Stimulated activated CD4-positive, alpha-beta T cell treated with anti-CD3 and anti-CD28 coated beads, TNF-alpha, amount 100 ng/mL, for 1 hour (primary cell): ENCODE data around the gene FNDC3A.
A peak's percentile ranks its signal among the peaks of the same experiment; 100 is the strongest.
"Not testable (repeated sequence)": the region's sequence is repeated elsewhere in the genome, so short reads cannot be mapped to it uniquely, and the experiment has no call there.

Experiments used
- DNase-seq, 3 donors: peaks; one replicate each; pipeline ENCODE4 v3.0.0-alpha.2; 2020; ENCODE audit warnings: low read depth in 3 of 3, low spot score in 1 of 3

FNDC3A gene

DNA sequence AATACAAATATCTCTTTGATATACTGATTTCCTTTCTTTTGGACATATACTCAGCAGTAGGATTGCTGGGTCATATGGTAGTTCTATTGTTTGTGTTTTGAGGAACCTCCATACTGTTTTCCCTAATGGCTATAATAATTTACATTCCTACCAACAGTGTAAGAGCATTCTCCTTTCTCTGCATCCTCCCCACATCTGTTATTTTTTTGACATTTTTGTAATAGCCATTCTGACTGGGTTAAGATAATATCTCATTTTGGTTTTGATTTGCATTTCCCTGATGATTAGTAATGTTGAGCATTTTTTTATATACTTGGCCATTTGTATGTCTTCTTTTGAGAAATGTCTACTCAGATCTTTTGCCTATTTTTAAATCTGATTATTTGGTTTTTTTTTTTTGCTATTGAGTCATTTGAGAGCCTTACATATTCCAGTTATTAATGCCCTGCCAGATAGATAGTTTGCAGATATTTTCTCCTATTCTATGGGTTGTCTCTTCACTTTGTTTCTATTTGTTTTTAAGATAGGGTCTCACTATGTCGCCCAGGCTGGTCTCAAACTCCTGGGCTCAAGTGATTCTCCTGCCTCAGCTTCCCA is 95.7 kb downstream of the FNDC3A start:
- DNase-seq = no peak

DNA sequence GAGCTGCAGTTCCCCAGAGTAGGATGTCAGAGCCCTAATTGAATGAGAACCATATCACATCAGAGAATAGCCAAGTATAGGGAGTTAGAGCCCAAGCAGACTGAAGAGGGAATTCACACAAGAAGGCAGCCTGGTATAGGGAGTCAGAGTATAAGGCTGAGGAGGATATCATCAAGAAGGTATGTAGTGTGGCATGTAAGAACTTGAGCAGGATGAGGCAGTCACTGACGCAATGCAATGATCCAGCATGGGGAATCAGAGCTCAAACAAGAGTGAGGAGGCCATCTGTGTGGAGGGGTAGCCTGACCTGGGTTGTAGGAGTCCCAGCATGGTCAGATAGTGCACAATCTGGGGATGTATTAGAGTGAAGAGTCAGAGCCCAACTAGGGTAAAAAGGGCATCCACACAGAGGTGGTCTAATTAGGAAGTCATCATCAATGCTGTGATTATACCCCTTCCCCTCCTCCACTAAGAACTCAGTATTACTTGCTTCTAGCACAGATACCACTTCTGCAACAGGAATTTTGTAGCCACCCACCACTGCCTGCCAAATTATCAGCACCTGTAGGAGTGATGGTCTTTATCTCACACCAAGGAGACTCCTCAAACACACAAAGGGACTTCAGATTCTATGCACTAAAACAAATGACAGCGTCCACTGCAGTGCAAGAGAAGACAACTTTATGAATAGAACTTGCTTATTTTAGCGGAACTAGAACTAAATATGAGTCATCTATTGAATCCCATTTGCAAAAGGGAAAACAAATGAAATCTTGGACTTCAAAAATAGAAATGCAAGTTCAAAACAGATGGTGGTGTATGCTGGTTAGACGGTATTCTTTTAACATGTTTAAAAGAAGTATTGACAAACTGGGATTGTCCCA is 107.2 kb downstream of the FNDC3A start:
- no peak for DNase-seq

DNA sequence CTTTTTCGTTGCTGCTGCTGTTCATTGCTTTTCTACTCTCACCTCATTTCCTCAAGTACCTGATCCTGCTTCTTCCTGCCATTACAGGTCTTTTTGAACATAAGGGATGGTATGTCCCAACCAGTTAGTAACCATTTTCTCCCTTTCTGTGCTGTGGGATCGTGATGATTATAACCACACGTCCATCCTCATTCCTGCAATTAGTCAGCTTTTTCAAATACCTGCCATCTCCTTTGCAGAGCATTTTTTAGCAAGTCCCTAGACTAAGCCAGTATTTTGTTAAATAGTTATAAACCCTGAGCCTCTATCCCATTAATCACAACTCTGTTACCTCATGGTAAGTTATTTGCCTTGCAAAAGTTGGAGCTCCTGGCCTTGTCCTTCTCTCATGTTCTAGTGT is 109.2 kb downstream of the FNDC3A start:
- DNase-seq = no peak

DNA sequence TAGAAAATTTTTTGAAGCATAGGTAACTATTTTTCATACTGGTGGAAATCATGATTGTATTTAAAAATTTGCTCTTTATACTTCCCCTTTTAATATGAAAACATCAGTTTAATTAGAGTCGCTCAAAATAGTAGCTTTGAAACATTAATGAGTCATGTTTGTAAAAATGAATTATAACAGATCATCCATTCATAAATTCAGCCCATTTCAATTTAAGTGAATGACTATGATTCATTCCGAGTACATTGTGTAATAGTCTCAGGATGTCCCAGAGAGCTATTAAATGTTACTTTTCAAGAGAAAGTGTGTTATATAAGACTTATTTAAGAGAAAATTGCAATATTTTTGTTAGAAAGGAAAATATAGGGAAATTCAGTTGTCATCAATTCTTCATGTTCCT is 111.0 kb downstream of the FNDC3A start:
- DNase-seq = no peak

DNA sequence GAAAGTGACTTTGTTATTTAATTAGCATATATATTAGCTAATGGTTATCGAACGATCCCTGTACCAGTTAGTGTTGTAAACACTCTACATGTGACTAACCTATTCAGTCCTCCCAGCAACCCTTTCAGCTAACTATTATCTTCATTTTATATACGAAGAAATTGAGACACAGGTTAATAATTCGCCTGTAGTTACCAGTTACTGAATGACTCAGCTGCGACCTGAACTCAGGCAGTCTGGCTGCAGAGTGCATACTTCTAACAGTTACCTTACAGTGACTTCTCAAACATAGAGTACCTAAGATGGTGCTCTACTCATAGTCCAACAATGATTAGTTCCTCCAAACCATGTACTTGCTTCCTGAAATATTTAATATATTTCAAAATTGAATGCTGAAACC is 117.7 kb downstream of the FNDC3A start:
- DNase-seq = no peak

DNA sequence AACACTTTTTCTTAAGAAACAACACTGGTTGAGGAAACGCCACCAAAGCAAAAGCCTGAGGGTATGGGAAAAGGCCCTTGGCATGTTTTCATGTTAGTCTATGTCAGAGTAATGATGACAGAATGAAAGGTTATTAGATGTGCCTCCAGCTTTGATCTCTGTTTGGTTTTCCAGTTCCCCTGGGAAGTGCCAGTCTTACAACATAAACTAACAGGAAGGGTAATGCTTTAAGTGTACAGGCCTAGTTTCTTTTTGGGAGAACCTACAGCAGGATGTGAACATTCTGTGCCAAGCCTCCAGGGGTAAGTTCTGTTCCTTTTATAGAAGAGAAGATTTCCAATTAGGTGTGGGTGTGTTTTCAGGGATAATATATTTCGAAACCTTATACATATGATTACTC is 121.7 kb downstream of the FNDC3A start:
- DNase-seq = no peak

DNA sequence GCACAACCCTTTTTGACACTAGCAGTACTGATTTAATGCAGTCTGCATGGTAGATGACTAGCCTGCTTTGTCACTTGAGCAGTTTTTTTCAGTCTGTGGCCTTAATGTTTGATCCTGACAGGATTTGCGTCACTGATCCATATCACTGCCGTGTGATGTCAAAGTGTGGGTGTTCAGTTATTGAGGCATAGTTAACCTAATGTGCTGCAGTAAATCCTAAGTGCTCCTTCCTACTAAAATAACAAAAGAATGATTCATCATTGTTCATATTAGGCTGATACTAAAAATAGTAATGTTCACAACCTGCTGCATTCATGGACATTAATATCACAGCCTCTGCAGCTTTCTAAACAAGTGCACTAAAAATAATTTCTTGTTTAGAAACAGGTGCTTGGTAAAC is 122.5 kb downstream of the FNDC3A start:
- DNase-seq = no peak

DNA sequence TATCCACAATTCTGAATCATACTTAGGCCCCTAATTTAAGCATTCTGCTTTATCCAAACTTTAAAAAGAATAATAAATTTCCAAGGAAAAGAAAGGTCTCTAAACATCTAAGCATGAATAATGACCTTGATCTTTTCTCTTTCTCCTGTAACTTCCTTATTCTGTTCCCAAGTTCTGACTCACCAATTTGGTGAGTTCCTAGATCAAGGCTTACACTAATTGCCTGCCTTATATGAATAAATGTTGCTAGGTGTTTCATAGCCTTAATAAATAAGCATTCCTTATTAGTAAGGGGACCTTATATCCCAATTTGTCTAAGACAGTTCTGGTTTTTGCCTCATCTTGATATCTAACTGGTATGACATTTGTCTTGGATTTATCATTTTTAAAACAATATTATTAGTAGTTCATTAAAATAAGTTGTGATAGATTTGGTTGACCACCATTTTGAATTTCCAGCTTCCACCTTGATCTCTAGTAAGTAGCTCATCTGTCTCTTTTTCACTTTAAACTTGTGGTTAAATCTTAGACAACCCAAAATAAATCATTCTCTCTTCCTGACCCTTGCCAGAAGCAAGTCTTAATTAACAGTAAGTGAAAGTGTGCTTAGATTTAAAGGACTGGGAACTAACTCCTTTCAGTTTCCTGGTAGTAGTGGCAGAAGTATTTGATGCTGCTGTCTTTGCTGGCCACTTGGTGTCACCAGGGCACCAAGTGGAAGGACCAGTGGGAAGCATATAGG is 123.2 kb downstream of the FNDC3A start:
- no peak for DNase-seq

DNA sequence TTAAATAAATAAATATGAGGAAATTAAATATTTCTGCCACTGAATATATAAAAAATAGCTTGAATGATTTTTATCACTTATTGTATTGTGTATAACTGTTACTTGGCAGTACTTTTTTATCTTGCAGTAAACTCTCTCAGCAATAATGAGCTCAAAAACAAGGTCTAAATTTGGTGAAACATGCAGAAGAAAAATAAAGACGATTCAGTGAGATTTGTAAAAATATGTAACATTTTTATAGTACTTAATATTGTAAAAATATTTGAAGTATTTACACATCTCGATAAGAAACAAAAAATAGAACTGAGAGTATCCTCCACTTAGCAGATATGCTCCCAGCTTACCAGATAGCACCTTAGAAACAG is 123.8 kb downstream of the FNDC3A start:
- DNase-seq = no peak

DNA sequence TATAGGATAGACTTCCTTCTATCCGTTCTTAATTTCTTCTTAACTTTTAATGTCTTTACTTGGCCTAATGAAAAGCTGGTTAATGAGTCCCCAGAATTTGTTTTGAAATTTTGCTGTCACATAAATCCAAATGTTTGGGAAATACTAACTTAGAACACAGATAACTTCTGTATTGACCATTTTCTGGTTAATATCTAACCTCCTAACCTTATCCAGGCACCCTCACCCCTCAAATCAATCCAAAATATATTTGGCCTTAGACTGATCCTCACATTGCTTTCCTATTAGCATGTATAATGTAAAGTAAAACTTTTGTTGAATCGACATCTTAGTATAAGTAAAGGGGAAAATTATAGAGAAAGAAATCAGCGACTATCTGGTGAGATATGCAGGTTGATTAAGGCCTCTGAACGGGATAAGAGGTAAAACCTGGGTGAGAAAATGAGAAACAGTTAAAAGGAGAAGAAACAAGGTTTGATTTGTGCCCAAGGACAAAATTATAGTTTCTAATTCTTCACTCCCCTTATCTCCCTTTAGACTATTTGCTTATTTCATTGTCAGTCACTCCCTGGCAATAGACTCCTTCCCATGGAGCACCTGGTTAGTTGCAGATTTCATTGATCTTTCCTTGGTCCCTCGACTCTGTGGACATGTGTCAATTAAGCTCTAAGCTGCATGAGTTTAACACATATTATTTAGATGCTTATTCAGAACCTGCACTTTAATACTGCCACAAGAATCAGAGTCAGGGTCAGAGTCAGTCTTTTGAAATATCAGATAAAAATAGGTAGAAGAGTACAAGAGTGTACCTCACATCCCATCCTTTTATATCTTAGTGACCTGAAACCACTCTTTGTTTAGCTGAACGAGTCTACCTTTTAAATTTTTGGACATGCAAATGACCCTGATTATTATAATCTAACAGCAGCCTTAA is 125.2 kb downstream of the FNDC3A start:
- no peak for DNase-seq

DNA sequence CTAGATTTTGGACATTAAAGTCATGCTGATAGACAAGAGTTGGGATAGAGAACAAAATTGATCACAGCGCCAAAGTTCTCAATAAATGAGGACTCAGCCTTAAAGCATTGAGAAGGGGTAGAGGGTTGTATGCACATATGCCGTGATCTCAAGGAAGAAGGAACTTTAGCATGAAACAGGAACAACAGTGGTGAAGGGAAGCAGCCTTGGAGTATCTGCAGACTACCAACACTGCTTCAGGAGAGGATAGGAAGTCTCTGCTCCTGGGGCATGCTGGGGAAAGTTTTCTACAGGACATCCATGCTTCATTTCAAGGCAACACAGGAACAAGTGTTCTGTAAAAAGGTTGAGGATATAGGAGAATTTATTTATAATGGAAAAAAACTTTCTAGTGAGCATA is 132.5 kb downstream of the FNDC3A start:
- DNase-seq = no peak

DNA sequence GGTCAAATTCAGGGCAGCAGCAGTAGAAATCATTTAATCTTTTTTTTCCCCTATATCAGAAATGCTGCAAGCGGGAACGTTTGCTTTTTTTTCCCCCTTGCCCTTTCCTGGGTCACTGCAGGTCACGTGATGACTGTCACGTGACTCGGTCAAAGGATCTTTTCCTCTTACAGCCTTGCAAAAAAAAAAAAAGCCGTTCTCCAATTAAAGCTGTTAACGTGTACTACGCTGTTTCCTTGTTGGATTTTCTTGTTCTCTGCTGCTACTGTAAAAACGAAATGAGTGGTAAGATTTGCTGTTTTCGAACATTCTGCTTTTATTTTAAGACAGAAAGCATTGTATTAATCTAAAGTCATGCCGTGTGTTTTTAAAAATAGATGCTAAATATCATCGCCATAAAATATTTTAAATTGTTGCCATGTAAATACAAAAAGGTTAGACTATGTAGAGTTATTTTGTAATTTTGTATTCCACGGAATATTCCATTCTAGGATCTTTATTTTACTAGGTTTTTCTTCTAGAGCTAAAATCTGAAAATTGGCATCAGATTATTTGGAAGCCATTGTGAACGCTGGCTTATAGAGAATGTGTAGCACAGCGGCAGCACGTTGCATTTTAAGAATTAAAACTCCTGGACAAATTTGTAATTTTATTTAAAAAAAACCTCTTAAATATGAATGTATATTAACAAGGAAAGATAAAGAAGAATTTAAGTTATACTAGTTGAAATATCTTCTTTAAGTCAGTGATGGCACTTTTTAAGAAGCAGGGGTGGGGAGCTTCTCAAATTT is 134.6 kb downstream of the FNDC3A start:
- peak; percentile 33 to 38 (median 35) for DNase-seq

DNA sequence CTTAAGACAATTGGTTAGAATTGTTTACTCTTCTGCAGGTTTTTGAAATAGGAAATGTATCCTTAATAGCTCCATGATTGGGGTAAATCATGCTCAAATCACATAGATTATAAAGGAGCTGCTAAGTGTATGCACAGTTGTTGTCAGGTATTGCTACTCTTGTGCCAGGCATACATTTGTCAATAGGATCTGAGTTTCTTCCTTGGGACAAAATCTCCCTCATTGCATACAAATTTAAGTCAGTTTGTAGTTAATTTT is 135.1 kb downstream of the FNDC3A start:
- no peak for DNase-seq

DNA sequence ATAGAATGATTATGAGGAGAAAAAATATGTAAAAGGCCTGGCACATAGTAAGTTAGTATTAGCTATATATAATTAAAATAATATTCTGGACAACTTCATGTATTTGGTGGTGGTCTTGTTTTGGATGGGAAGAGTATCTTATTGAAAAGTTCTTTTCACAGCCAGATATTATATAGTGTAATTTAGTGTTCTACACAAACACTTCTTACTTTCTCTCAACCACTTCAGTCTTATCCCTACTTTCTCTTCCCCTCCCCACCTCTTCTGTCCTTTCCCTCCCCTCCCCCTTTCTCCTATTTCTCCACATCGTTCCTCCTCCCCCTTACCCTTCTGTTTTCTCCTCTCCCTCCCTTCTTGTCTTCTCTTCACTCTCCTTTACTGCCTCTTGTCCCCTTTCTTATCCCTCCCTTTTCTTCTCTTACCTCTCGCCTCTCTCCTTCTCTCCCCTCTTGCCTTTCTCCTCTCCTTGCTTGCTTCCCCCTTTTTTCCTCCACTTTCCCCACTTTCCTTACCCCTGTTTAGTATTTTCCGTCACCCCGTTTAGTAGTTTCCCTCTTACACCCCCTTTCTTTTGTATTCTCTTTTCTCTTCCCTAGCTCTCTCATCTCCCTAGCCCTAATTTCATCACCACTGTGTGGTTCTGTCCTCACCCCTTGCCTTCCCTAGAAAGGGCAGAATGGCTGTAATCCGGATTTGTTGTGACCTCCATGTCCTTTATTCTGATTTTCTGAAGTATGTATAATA is 137.2 kb downstream of the FNDC3A start:
- DNase-seq = no peak

DNA sequence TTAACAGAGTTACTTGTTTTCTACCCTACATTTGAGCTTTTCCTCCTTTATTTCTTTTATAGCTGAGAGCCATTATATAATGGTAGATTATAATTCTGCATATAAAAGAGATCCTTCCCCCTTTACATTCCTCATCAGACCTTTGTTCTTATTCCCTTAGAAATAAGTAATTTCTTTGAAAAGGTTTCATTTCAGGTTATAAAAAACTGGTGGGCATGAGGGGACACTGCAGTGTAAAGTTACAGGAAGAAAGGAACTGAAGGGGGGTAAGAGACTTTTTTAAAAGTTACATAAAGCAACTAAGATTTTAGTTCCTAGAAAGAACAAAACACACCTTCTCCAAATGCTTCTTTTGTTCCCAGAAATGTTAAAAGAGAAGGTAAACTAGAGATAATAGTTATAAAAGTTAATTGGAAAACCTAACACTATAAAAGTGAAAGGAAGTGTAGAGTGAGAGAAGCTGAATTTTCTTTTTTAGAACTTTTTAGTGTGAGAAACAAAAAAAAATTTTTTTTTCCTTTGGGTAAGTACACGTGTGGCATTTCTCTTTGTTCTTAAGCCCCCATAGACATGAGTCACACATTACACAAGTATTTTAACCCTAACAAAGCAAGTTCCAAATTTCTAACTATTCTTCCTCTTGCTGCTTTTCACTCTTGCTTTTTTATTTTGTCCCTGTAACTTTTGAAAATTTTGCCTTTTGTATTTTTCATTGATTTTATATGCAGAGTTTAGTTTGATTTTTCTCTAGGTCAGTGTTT is 138.0 kb downstream of the FNDC3A start:
- DNase-seq = no peak

DNA sequence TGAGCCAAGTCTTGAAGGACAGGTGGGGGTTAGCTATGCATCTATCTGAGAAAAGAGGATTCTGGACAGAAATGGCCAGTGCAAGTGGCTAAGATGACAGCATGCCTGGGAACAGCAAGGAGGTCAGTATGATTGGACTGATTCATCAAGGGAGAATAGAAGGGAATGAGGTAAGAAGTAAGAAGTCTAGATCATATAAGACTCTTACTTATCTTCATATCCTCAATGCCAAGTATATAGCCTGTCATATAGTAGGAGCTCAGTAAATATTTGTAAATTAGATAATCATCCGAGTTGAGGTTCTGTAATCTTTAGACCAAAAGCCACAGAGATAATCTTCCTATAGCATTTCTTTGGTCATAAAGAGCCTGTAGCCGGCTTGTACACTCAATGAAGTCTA is 141.2 kb downstream of the FNDC3A start:
- no peak for DNase-seq

DNA sequence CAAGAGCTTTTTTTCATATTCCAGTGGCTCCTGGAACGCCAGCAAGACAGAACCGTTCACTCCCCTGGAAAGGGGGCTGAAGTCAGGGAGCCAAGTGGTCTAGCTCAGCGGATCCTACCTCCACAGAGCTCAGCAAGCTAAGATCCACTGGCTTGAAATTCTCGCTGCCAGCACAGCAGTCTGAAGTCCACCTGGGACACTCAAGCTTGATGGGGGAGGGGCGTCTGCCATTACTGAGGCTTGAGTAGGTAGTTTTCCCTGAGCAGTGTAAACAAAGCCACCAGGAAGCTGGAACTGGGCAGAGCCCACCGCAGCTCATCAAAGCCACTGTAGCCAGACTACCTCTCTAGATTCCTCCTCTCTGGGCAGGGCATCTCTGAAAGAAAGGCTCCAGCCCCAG is 142.7 kb downstream of the FNDC3A start:
- DNase-seq = not testable (repeated sequence)

DNA sequence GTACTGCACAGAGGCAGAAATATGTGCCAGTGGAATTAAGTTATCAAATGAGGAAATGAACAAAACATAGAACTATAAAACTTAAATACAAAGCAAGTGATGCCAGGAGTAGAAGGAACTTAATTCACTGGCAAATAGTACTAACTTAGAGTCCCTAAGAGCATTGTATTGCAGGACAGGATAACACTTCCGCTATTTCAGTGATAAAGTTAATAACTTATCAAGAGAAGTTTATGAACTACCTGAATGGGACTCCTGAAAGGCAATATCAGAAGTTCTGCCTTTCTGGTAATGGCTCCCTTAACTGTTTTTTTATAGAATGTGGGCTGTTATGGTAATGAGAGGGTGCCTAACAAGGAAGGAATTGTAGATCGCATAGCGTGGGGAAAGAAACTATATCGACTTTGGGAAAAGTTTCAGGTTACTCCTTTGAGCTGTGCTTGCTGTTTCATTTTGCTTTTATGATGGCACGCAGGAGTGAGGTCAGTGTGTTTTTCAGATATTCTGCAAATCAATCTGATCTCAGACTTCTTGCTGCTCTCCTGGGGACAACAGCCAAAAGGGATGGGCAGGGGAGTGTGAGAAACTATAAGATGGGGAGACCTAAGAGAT is 149.1 kb downstream of the FNDC3A start:
- no peak for DNase-seq
